Left lung (tissue), 10 donors: ENCODE data around the gene ZNF493. TPM values are rescaled to one million over a fixed set of nuclear protein-coding genes. Genes with fewer than 3 reads are reported as not detected.

Experiments
- ATAC-seq: fragments of 200-7000 bp; cut with Tn5 transposase; one replicate; pipeline ENCODE4 v1.9.1; 2020; ENCODE audit warnings: moderate library complexity
- DNase-seq, 4 donors: peaks; one replicate each; pipeline ENCODE4 v3.0.0-alpha.2; 2013 to 2020
- H3K27ac ChIP-seq, 2 donors: fragments of 200-600 bp; sonication (generic) in 1 of 2; one replicate each; pipeline versions ENCODE4 v1.5.0 to v1.8.0; 2020 to 2021
- H3K27me3 ChIP-seq, 2 donors: fragments of 200-600 bp; sonication (generic) in 1 of 2; one replicate each; pipeline versions ENCODE4 v1.5.0 to v1.8.0; 2020 to 2021
- H3K36me3 ChIP-seq, 2 donors: fragments of 200-600 bp; sonication (generic) in 1 of 2; one replicate each; pipeline versions ENCODE4 v1.5.0 to v1.8.0; 2020 to 2021
- H3K4me1 ChIP-seq, 2 donors: fragments of 200-600 bp; one replicate each; pipeline ENCODE4 v1.8.0; 2021
- H3K4me3 ChIP-seq, 2 donors: fragments of 200-600 bp; sonication (generic) in 1 of 2; one replicate each; pipeline versions ENCODE4 v1.5.0 to v1.8.0; 2020 to 2021; ENCODE audit warnings: mild to moderate bottlenecking in 1 of 2
- H3K9me3 ChIP-seq, 2 donors: fragments of 200-600 bp; sonication (generic) in 1 of 2; one replicate each; pipeline versions ENCODE4 v1.5.0 to v1.8.0; 2020 to 2021
- CTCF ChIP-seq, 2 donors: fragments of 200-600 bp; sonication (generic) in 1 of 2; IDR thresholded peaks; one replicate each; pipeline versions ENCODE4 v1.5.0 to v1.8.0; 2021; ENCODE audit warnings: antibody characterized with exemption in 2 of 2
- intact Hi-C, 2 donors: fragments of 100-400 bp; cut with DNase I; formaldehyde crosslinking; loops; one replicate each; pipeline versions ENCODE4 v1.11.2 to v1.14.2; 2022
- polyA plus RNA-seq, 6 donors: library from polyadenylated mRNA; unstranded; fragments of 120-200 nt; gene quantifications; one replicate each; pipeline ENCODE4 v1.2.1, GENCODE V29; 2013; ENCODE audit not compliant: insufficient read length in 6 of 6
- total RNA-seq, 2 donors: library from RNA; stranded (reverse); fragmentation: NEBNext Ultra II Directional; extraction: Animal tissue kit (Norgen Biotek cat#: 25700); gene quantifications; one replicate each; pipeline ENCODE4 v1.2.1, GENCODE V29; 2021
- donor health status: DM: no; HTN: yes; CAD: no.
- donor health status: DM: no; HTN: no; CAD: no.

ZNF493 gene
- total and polyA plus RNA-seq, 8 donors = 18.7 to 90.2 (median 32.3) TPM

GRCh38 chr19:21460686-21461085 lies 63.8 kb downstream of the ZNF493 start:
- ATAC-seq = no peak
- H3K4me3 ChIP-seq = no peak overlapping the region
- no peak overlapping the region for H3K27ac ChIP-seq
- intact Hi-C loops = no loop called here
- peaks cover 0 to 49% of the 10 kb centered on the region in 2 donors for H3K9me3 ChIP-seq
- H3K27me3 ChIP-seq = peaks cover 0 to 8% of the 10 kb centered on the region in 2 donors
- no peak for DNase-seq
- H3K36me3 ChIP-seq = no peaks in the 10 kb centered on the region
- no peaks in the 10 kb centered on the region for H3K4me1 ChIP-seq
- TF ChIP-seq CTCF (IDR thresholded peaks at IDR 0.05) = no peak

- DNase-seq (peak in 1 of 4 donors; percentile 57), ATAC-seq (no peak)
- TF ChIP-seq CTCF (IDR thresholded peaks at IDR 0.05) = no peak
- intact Hi-C loops = no loop called here
- no peak overlapping the region for H3K27ac ChIP-seq
- no peaks in the 10 kb centered on the region for H3K4me1 ChIP-seq
- peaks cover 0 to 31% of the 10 kb centered on the region in 2 donors for H3K9me3 ChIP-seq
- H3K4me3 ChIP-seq = no peak overlapping the region
- H3K27me3 ChIP-seq = peaks cover 0 to 8% of the 10 kb centered on the region in 2 donors
- no peaks in the 10 kb centered on the region for H3K36me3 ChIP-seq
These were observed 65.6 kb downstream of the ZNF493 start for GRCh38 chr19:21462540-21462939.

- DNase-seq (peak; percentile 53 to 85 (median 72)), ATAC-seq (peak; percentile 96)
- Histone ChIP-seq H3K4me3 (peak overlapping the region; percentile 17 to 43), H3K27ac (no peak overlapping the region), H3K9me3 (peaks cover 0 to 21% of the 10 kb centered on the region in 2 donors), H3K4me1 (no peaks in the 10 kb centered on the region), H3K27me3 (peaks cover 0 to 8% of the 10 kb centered on the region in 2 donors), H3K36me3 (no peaks in the 10 kb centered on the region)
- no peak for TF ChIP-seq CTCF (IDR thresholded peaks at IDR 0.05)
- intact Hi-C loops = no loop called here
These were observed 66.6 kb downstream of the ZNF493 start for GRCh38 chr19:21463449-21464105.

GRCh38 chr19:21466627-21467026 lies 69.7 kb downstream of the ZNF493 start:
- Histone ChIP-seq H3K4me3 (no peak overlapping the region), H3K27ac (no peak overlapping the region), H3K36me3 (no peaks in the 10 kb centered on the region), H3K9me3 (no peaks in the 10 kb centered on the region), H3K27me3 (peaks cover 0 to 8% of the 10 kb centered on the region in 2 donors), H3K4me1 (no peaks in the 10 kb centered on the region)
- ATAC-seq (no peak), DNase-seq (no peak)
- no peak for TF ChIP-seq CTCF (IDR thresholded peaks at IDR 0.05)
- intact Hi-C loops = no loop called here

- no peaks in the 10 kb centered on the region for H3K27me3 ChIP-seq
- TF ChIP-seq CTCF (IDR thresholded peaks at IDR 0.05) = no peak
- no peak overlapping the region for H3K27ac ChIP-seq
- ATAC-seq (no peak), DNase-seq (no peak)
- no peak overlapping the region for H3K4me3 ChIP-seq
- H3K36me3 ChIP-seq = no peaks in the 10 kb centered on the region
- H3K4me1 ChIP-seq = no peaks in the 10 kb centered on the region
- H3K9me3 ChIP-seq = no peaks in the 10 kb centered on the region
- intact Hi-C loops = no loop called here
These were observed 71.9 kb downstream of the ZNF493 start for GRCh38 chr19:21468791-21469190.
